Keratinocyte (primary cell): Measurements from ENCODE around the gene ELP6. TPM values are rescaled to one million over a fixed set of nuclear protein-coding genes. Genes with fewer than 3 reads are reported as not detected.

ENCODE experiments used
- DNase-seq: peaks from one replicate; pipeline ENCODE4 v3.0.0-alpha.2; 2011; ENCODE audit warnings: low read depth, missing footprints, low spot score
- FAIRE-seq: peaks from 2 replicates; lab custom pipeline; 2011; peaks lifted over from hg19 to GRCh38; lab: Jason Lieb, UNC
- H2AFZ ChIP-seq: 2 replicates; pipeline ENCODE4 v1.6.0; 2012; ENCODE audit warnings: low read length, control low read depth, inconsistent platforms; ENCODE audit not compliant: control insufficient read depth
- H3K27ac ChIP-seq: 2 replicates; pipeline ENCODE4 v1.5.1; 2011; ENCODE audit warnings: low read length; ENCODE audit not compliant: control insufficient read depth, insufficient read depth
- H3K27me3 ChIP-seq: 3 replicates; pipeline ENCODE4 v1.6.0; 2011; ENCODE audit warnings: low read length; ENCODE audit not compliant: control insufficient read depth, insufficient read depth; ENCODE audit errors: extremely low read depth
- H3K36me3 ChIP-seq, 2 experiments: 2 replicates in 1 of 2; 3 replicates in 1 of 2; pipeline ENCODE4 v1.5.1; 2011; ENCODE audit warnings: low read length in 2 of 2, mild to moderate bottlenecking in 1 of 2; ENCODE audit not compliant: control insufficient read depth in 2 of 2, insufficient read depth in 2 of 2; ENCODE audit errors: extremely low read depth in 1 of 2
- H3K4me1 ChIP-seq: 3 replicates; pipeline ENCODE4 v1.5.1; 2011; ENCODE audit warnings: low read length; ENCODE audit not compliant: control insufficient read depth, insufficient read depth; ENCODE audit errors: extremely low read depth
- H3K4me2 ChIP-seq: 3 replicates; pipeline ENCODE4 v1.6.0; 2011; ENCODE audit warnings: low read depth, low read length; ENCODE audit not compliant: control insufficient read depth, insufficient read depth; ENCODE audit errors: extremely low read depth
- H3K4me3 ChIP-seq, 3 experiments: fragments of 200-600 bp in 1 of 3; sonication (generic) in 1 of 3; 2 replicates in 2 of 3; 3 replicates in 1 of 3; pipeline ENCODE4 v1.5.1; 2011 to 2016; ENCODE audit warnings: low read length in 3 of 3, mild to moderate bottlenecking in 3 of 3, control low read depth in 2 of 3, inconsistent platforms in 1 of 3, low read depth in 1 of 3, mixed read lengths in 1 of 3, mixed run types in 1 of 3, moderate library complexity in 1 of 3; ENCODE audit not compliant: control insufficient read depth in 2 of 3, insufficient read depth in 2 of 3; ENCODE audit errors: extremely low read depth in 1 of 3
- H3K79me2 ChIP-seq: 2 replicates; pipeline ENCODE4 v1.6.0; 2012; ENCODE audit warnings: low read length; ENCODE audit not compliant: control insufficient read depth, insufficient read depth
- H3K9ac ChIP-seq: 3 replicates; pipeline ENCODE4 v1.6.0; 2011; ENCODE audit warnings: low read length; ENCODE audit not compliant: control insufficient read depth, insufficient read depth; ENCODE audit errors: extremely low read depth
- H3K9me1 ChIP-seq: 3 replicates; pipeline ENCODE4 v1.6.0; 2011; ENCODE audit warnings: low read length; ENCODE audit not compliant: control insufficient read depth, insufficient read depth; ENCODE audit errors: extremely low read depth
- H3K9me3 ChIP-seq: 2 replicates; pipeline ENCODE4 v1.5.1; 2012; ENCODE audit warnings: low read depth, low read length; ENCODE audit not compliant: control insufficient read depth
- H4K20me1 ChIP-seq: 3 replicates; pipeline ENCODE4 v1.6.0; 2011; ENCODE audit warnings: low read length; ENCODE audit not compliant: control insufficient read depth, insufficient read depth; ENCODE audit errors: extremely low read depth
- EZH2 ChIP-seq: IDR thresholded peaks from one replicate; pipeline ENCODE4 v1.6.1; 2012; ENCODE audit warnings: inconsistent platforms, mild to moderate bottlenecking, low read length, moderate library complexity
- dilution Hi-C: fragments of 300-500 bp; cut with MboI; formaldehyde crosslinking; loops from one replicate; pipeline ENCODE4 v1.7.0; 2020; ENCODE audit warnings: low sequenced_read_pairs; ENCODE audit not compliant: extremely low pct_ligation_motif_present
- polyA minus RNA-seq, 3 experiments: library from RNA; depleted of rRNA, polyadenylated mRNA; stranded (reverse); fragments of >200 nt; gene quantifications; 1 replicate in 1 of 3; 2 replicates in 1 of 3; 3 replicates in 1 of 3; pipeline ENCODE4 v1.2.3, GENCODE V29; 2011
- polyA plus RNA-seq, 5 experiments: library from polyadenylated mRNA; depleted of rRNA in 3 of 5; stranded (reverse) in 3 of 5; stranded (forward) in 1 of 5; unstranded in 1 of 5; fragments of >200 nt; gene quantifications; 1 replicate in 1 of 5; 2 replicates in 3 of 5; 3 replicates in 1 of 5; pipeline versions ENCODE4 v1.2.1 to v1.2.3, GENCODE V29; 2011 to 2012; ENCODE audit warnings: missing spikeins in 2 of 5, low read depth in 1 of 5, low replicate concordance in 1 of 5
- TF ChIP-seq, protein P1 (sequence below), 3 experiments: IDR thresholded peaks in 1 of 3; conservative IDR thresholded peaks in 1 of 3; optimal IDR thresholded peaks in 1 of 3; 2 replicates in 2 of 3; 3 replicates in 1 of 3; pipeline versions ENCODE3 to v1.5.1; 2011; ENCODE audit warnings: low read length in 3 of 3, mild to moderate bottlenecking in 3 of 3, moderate library complexity in 2 of 3, control low read depth in 1 of 3, inconsistent platforms in 1 of 3; ENCODE audit not compliant: insufficient read depth in 2 of 3; ENCODE audit errors: extremely low read depth in 1 of 3

The ELP6 gene, protein sequence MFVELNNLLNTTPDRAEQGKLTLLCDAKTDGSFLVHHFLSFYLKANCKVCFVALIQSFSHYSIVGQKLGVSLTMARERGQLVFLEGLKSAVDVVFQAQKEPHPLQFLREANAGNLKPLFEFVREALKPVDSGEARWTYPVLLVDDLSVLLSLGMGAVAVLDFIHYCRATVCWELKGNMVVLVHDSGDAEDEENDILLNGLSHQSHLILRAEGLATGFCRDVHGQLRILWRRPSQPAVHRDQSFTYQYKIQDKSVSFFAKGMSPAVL
- polyA plus RNA-seq (50.1 to 67.6 TPM (median 65.8 TPM) in 3 replicates), polyA minus RNA-seq (28.4 to 44.8 TPM (median 36.8 TPM) in 3 replicates)
- 14.0 TPM for polyA plus RNA-seq (2011; ENCODE audit: low read depth)
- polyA plus RNA-seq (2011; cell fraction: cytosol; rRNA removed): 29.3 and 35.0 TPM in 2 replicates
- polyA plus RNA-seq (2011; cell fraction: nucleus; rRNA removed): 45.8 and 50.3 TPM in 2 replicates
- polyA plus RNA-seq (2012; ENCODE audit: low replicate concordance): 13.9 and 34.1 TPM in 2 replicates
- polyA minus RNA-seq (2011; cell fraction: cytosol; rRNA and poly(A)+ RNA removed): 25.9 TPM
- polyA minus RNA-seq (2011; cell fraction: nucleus; rRNA and poly(A)+ RNA removed): 25.0 and 39.9 TPM in 2 replicates

- H3K79me2 ChIP-seq: peaks cover 21% of the 10 kb centered on the region
- peak; percentile 81 for DNase-seq
- peak within 1 kb of the TSS; percentile 63 to 86 (median 78) for H3K4me3 ChIP-seq
- H3K36me3 ChIP-seq: peaks cover 8 to 10% of the 10 kb centered on the region in 2 experiments
- no peaks in the 10 kb centered on the region for H4K20me1 ChIP-seq
- FAIRE-seq: peak; percentile 62
- H3K9ac ChIP-seq: peak within 1 kb of the TSS; percentile 83
- no peaks in the 10 kb centered on the region for H3K9me1 ChIP-seq
- H2AFZ ChIP-seq: peak within 1 kb of the TSS; percentile 87
- dilution Hi-C loops: no loop called here
- peak within 1 kb of the TSS; percentile 87 for H3K27ac ChIP-seq
- peak within 1 kb of the TSS; percentile 95 for H3K4me2 ChIP-seq
- H3K27me3 ChIP-seq: no peaks in the 10 kb centered on the region
- no peak for TF ChIP-seq EZH2
- TF ChIP-seq, protein P1, sequence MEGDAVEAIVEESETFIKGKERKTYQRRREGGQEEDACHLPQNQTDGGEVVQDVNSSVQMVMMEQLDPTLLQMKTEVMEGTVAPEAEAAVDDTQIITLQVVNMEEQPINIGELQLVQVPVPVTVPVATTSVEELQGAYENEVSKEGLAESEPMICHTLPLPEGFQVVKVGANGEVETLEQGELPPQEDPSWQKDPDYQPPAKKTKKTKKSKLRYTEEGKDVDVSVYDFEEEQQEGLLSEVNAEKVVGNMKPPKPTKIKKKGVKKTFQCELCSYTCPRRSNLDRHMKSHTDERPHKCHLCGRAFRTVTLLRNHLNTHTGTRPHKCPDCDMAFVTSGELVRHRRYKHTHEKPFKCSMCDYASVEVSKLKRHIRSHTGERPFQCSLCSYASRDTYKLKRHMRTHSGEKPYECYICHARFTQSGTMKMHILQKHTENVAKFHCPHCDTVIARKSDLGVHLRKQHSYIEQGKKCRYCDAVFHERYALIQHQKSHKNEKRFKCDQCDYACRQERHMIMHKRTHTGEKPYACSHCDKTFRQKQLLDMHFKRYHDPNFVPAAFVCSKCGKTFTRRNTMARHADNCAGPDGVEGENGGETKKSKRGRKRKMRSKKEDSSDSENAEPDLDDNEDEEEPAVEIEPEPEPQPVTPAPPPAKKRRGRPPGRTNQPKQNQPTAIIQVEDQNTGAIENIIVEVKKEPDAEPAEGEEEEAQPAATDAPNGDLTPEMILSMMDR (optimal IDR thresholded peaks at IDR 0.05 in 1 of 3, IDR thresholded peaks at IDR 0.05 in 1 of 3, conservative IDR thresholded peaks at IDR 0.05 in 1 of 3; ENCODE audit: extremely low read depth in 1 of 3, insufficient read depth in 2 of 3, low read length in 3 of 3): peak; percentile 48 to 68 (median 62)
- H3K9me3 ChIP-seq: no peaks in the 10 kb centered on the region
- peaks cover 7% of the 10 kb centered on the region for H3K4me1 ChIP-seq
These were observed at the start of gene ELP6 for GRCh38 chr3:47513125-47513929. Gene ELP6, minus strand, starts transcription at chr3:47513712. Its CDS starts 122 bp downstream, at chr3:47513590.

DNA sequence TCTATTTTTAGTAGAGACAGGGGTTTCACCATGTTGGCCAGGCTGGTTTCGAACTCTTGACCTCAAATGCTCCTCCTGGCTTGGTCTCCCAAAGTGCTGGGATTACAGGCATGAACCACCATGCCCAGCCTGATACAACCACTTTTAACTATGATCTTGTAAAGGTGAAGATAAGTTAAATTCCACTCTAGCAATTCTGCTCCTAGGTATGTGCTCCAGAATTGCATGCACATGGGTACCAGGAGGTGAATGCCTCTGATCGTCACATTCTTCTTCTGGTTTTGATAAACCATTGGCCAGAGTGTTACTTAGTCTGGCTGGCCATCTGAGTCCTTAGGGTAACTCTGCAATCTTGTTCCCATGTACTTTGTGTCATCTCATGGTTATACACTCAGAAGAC is 42.8 kb upstream of the ELP6 start:
- no peaks in the 10 kb centered on the region for H3K27me3 ChIP-seq
- no peak overlapping the region for H3K4me2 ChIP-seq
- H3K36me3 ChIP-seq: no peaks in the 10 kb centered on the region
- H3K4me3 ChIP-seq: no peak overlapping the region
- dilution Hi-C loops: no loop called here
- H3K9ac ChIP-seq: no peak overlapping the region
- no peak overlapping the region for H3K27ac ChIP-seq
- TF ChIP-seq, protein P1 (optimal IDR thresholded peaks at IDR 0.05 in 1 of 3, IDR thresholded peaks at IDR 0.05 in 1 of 3, conservative IDR thresholded peaks at IDR 0.05 in 1 of 3; ENCODE audit: extremely low read depth in 1 of 3, insufficient read depth in 2 of 3, low read length in 3 of 3): no peak
- TF ChIP-seq EZH2: no peak
- DNase-seq (no peak), FAIRE-seq (no peak)
- H2AFZ ChIP-seq: no peak overlapping the region
- H4K20me1 ChIP-seq: no peaks in the 10 kb centered on the region
- H3K9me1 ChIP-seq: no peaks in the 10 kb centered on the region
- no peaks in the 10 kb centered on the region for H3K79me2 ChIP-seq
- peaks cover 2% of the 10 kb centered on the region for H3K9me3 ChIP-seq
- H3K4me1 ChIP-seq: no peaks in the 10 kb centered on the region
